ENCODE results near the gene C1orf35. TPM values are rescaled to one million over a fixed set of nuclear protein-coding genes. Genes with fewer than 3 reads are reported as not detected.

The C1orf35 gene
- total and polyA plus RNA-seq, 2 experiments from 2014 or later = 12.3 to 24.6 TPM

DNA sequence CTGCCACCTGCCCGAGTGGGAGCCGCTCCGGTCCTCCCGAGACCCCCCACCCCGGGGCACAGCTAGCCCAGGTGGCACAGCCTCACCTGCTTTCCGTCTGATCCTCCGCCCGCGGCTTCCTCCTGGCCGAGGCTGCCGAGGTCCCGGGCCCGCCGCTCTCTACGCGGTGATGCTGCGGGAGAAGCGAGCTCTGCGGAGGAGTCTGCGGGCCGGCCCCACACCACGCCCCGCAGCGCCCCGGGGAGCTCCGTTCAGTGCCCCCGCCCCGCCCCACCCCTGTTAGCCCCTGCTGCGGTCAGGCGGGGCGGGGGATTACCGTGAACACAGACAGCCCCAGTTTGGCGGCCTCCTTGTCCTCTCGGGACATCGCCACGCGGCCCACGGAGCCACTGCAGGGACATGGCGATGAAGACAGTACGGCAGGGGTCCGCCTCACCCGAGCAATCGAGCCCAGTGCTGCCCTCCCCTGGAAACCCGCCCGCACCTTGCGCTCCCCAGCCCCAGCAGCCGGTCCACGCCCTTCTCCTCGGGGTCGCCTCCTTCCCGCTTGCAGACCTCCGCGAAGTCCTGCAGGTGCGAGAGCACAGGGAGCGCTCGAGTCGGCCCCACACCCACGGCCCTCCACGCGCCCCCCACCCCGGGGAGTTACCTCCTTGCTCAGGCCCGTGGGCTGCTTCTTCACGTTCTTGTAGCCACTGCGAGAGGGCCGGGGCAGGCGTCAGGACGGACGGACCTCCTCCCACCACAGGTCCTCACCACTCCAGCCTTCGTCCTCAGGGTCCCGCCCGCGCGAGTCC is 933 bp downstream of the C1orf35 start:
- peaks cover 48% of the 10 kb centered on the region for H3K79me2 ChIP-seq
- peak overlapping the region; percentile 99 for H3K4me2 ChIP-seq
- 12% methylated on average over 51 of the region's 73 CpGs for WGBS (ENCODE audit: low lambda C conversion rate, missing lambda C conversion rate)
- TF ChIP-seq, protein P1, sequence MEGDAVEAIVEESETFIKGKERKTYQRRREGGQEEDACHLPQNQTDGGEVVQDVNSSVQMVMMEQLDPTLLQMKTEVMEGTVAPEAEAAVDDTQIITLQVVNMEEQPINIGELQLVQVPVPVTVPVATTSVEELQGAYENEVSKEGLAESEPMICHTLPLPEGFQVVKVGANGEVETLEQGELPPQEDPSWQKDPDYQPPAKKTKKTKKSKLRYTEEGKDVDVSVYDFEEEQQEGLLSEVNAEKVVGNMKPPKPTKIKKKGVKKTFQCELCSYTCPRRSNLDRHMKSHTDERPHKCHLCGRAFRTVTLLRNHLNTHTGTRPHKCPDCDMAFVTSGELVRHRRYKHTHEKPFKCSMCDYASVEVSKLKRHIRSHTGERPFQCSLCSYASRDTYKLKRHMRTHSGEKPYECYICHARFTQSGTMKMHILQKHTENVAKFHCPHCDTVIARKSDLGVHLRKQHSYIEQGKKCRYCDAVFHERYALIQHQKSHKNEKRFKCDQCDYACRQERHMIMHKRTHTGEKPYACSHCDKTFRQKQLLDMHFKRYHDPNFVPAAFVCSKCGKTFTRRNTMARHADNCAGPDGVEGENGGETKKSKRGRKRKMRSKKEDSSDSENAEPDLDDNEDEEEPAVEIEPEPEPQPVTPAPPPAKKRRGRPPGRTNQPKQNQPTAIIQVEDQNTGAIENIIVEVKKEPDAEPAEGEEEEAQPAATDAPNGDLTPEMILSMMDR (IDR thresholded peaks at IDR 0.05; ENCODE audit: poor library complexity) = peak; percentile 36
- TF ChIP-seq EZH2phosphoT487 (IDR thresholded peaks at IDR 0.05; ENCODE audit: low read depth, severe bottlenecking, unreplicated experiment) (no peak), EZH2 (IDR thresholded peaks at IDR 0.05; ENCODE audit: borderline replicate concordance) (no peak)
- H3K9me2 ChIP-seq (replicated peaks; ENCODE audit: insufficient read depth) = no peaks in the 10 kb centered on the region
- H3K36me3 ChIP-seq (replicated peaks; ENCODE audit: insufficient read depth, low read depth) = no peaks in the 10 kb centered on the region
- peak overlapping the region; percentile 91 for H3K4me3 ChIP-seq
- peaks cover 47% of the 10 kb centered on the region for H4K20me1 ChIP-seq (ENCODE audit: insufficient read depth, poor library complexity, severe bottlenecking)
- H3K4me1 ChIP-seq (ENCODE audit: insufficient read depth) = peaks cover 9% of the 10 kb centered on the region
- DNase-seq (ENCODE audit: low spot score) = peak; percentile 75
- H3K9me3 ChIP-seq (ENCODE audit: low read depth) = no peaks in the 10 kb centered on the region
- peak overlapping the region; percentile 92 for H2AFZ ChIP-seq
- no peaks in the 10 kb centered on the region for H3K27me3 ChIP-seq
- H3K27ac ChIP-seq = peak overlapping the region; percentile 93

- H3K4me1 ChIP-seq (ENCODE audit: insufficient read depth) = peaks cover 9% of the 10 kb centered on the region
- no peaks in the 10 kb centered on the region for H3K36me3 ChIP-seq (replicated peaks; ENCODE audit: insufficient read depth, low read depth)
- no peak overlapping the region for H2AFZ ChIP-seq
Observed at GRCh38 chr1:228101614-228101993, 1.5 kb downstream of the C1orf35 start.

DNA sequence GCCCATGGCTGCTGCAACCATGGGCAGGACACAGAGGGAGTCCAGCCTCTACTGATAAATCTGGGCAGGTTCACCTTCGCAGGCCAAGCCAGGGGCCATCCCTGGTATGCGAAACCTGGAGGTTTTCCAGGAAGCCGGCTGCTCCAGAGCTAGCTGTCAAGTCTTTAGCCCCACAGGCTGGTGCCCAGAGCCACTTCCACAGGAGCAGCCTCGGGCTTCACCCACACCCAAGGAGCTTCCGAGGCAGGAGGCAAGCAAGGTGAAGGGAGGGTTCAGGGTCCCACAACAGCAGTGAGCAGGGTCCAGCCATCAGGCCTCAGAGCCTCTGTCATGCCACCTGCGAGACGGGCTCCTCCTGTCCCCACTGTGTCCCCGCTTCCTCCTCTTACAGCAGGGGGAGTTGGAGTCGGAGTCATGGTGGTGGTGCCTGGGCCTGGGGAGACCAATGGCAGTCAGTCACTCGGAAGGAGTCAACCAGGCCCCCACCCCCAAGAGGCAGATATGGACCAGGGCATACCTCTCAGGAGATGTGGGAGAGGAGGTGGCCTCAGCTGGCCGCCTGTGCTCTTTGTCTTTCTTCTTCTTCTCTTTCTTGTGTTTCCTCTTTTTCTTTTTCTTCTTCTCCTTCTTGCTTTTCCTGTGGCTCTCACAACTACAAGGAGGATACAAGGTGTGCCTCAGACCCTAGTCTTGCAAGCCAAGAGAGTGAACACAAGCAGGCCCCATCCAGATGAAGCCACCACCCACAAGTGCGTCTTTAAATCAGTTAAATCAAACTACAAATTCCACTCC is 2.1 kb downstream of the C1orf35 start:
- H3K4me2 ChIP-seq = peak overlapping the region; percentile 99
- H3K4me1 ChIP-seq (ENCODE audit: insufficient read depth) = peaks cover 9% of the 10 kb centered on the region

More at GRCh38 chr1:228101614-228101993, 1.5 kb downstream of the C1orf35 start:
- no peak for DNase-seq (ENCODE audit: low spot score)
- Histone ChIP-seq H3K9me2 (replicated peaks; ENCODE audit: insufficient read depth) (no peaks in the 10 kb centered on the region), H3K4me2 (peak overlapping the region; percentile 99), H3K79me2 (peaks cover 54% of the 10 kb centered on the region), H3K27ac (peak overlapping the region; percentile 93), H3K4me3 (peak overlapping the region; percentile 91), H4K20me1 (ENCODE audit: insufficient read depth, poor library complexity, severe bottlenecking) (peaks cover 53% of the 10 kb centered on the region), H3K9me3 (ENCODE audit: low read depth) (no peaks in the 10 kb centered on the region), H3K27me3 (no peaks in the 10 kb centered on the region)
- TF ChIP-seq, protein P1 (IDR thresholded peaks at IDR 0.05; ENCODE audit: poor library complexity) = no peak
- no peak for TF ChIP-seq EZH2 (IDR thresholded peaks at IDR 0.05; ENCODE audit: borderline replicate concordance)
- TF ChIP-seq EZH2phosphoT487 (IDR thresholded peaks at IDR 0.05; ENCODE audit: low read depth, severe bottlenecking, unreplicated experiment) = no peak
- WGBS (ENCODE audit: low lambda C conversion rate, missing lambda C conversion rate) = 72% methylated on average over 15 of the region's 15 CpGs

More for the DNA sequence above, 2.1 kb downstream of the C1orf35 start:
- H3K9me2 ChIP-seq (replicated peaks; ENCODE audit: insufficient read depth) = no peaks in the 10 kb centered on the region
- peaks cover 60% of the 10 kb centered on the region for H3K79me2 ChIP-seq
- H3K36me3 ChIP-seq (replicated peaks; ENCODE audit: insufficient read depth, low read depth) = no peaks in the 10 kb centered on the region
- H2AFZ ChIP-seq = no peak overlapping the region
- H3K4me3 ChIP-seq = no peak overlapping the region
- WGBS (ENCODE audit: low lambda C conversion rate, missing lambda C conversion rate) = 89% methylated on average over 12 of the region's 12 CpGs
- H3K9me3 ChIP-seq (ENCODE audit: low read depth) = no peaks in the 10 kb centered on the region
- H4K20me1 ChIP-seq (ENCODE audit: insufficient read depth, poor library complexity, severe bottlenecking) = peaks cover 59% of the 10 kb centered on the region
- no peaks in the 10 kb centered on the region for H3K27me3 ChIP-seq
- DNase-seq (ENCODE audit: low spot score) = no peak
- TF ChIP-seq EZH2 (IDR thresholded peaks at IDR 0.05; ENCODE audit: borderline replicate concordance) = no peak
- TF ChIP-seq, protein P1 (IDR thresholded peaks at IDR 0.05; ENCODE audit: poor library complexity) = no peak
- no peak for TF ChIP-seq EZH2phosphoT487 (IDR thresholded peaks at IDR 0.05; ENCODE audit: low read depth, severe bottlenecking, unreplicated experiment)
- H3K27ac ChIP-seq = no peak overlapping the region

Data from hepatocyte (in vitro differentiated cells).